Esophagus muscularis mucosa (tissue), 3 donors: ENCODE data around the gene CCR3.

Source experiments
- CTCF ChIP-seq, 3 experiments: fragments of 200-600 bp in 2 of 3; fragments of 450-650 bp in 1 of 3; sonication (generic) in 2 of 3; IDR thresholded peaks; one replicate each; pipeline ENCODE4 v1.5.1; 2017 to 2019; ENCODE audit warnings: antibody characterized with exemption in 3 of 3, mild to moderate bottlenecking in 2 of 3, moderate library complexity in 1 of 3
- POLR2A ChIP-seq: fragments of 450-650 bp; IDR thresholded peaks from one replicate; pipeline ENCODE4 v1.6.1; 2017; ENCODE audit warnings: antibody characterized with exemption, moderate library complexity, mild to moderate bottlenecking, low read depth

- no peak for TF ChIP-seq CTCF (IDR thresholded peaks at IDR 0.05)
- no peak for TF ChIP-seq POLR2A
Measured at GRCh38 chr3:46215810-46216414, 26.3 kb upstream of the CCR3 start.
